ENCODE measurements around the gene ZMYND19.
"Not testable (repeated sequence)": the region's sequence is repeated elsewhere in the genome, so short reads cannot be mapped to it uniquely, and the experiment has no call there.

The ZMYND19 gene

DNA sequence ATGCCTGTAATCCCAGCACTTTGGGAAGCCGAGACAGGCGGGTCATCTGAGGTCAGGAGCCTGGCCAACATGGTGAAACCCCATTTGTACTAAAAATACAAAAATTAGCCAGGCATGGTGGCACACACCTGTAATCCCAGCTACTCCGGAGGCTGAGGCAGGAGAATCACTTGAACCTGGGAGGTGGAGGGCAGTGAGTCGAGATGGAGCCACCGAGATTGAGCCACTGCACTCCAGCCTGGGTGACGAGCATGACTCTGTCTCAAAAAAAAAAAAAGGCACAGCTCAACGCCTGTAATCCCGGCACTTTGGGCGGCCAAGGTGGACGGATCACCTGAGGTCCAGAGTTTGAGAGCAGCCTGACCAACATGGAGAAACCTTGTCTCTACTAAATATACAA, 36.7 kb downstream of the ZMYND19 start:
- not testable (repeated sequence) for DNase-seq

DNA sequence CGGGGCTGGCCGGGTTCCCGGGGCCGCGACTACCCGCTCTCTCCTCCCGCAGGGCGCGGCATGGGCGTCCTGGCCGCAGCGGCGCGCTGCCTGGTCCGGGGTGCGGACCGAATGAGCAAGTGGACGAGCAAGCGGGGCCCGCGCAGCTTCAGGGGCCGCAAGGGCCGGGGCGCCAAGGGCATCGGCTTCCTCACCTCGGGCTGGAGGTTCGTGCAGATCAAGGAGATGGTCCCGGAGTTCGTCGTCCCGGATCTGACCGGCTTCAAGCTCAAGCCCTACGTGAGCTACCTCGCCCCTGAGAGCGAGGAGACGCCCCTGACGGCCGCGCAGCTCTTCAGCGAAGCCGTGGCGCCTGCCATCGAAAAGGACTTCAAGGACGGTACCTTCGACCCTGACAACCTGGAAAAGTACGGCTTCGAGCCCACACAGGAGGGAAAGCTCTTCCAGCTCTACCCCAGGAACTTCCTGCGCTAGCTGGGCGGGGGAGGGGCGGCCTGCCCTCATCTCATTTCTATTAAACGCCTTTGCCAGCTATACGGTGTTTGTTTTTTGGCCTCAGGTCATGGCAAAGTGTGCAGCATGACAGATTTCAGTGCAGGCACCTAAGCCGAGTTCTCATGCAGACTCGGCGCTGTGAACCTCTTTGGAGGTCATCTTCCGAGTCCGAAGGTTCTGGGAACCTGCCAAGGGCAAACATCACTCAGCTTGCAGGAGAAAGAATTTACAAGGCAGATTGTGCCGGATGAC, 38.1 kb downstream of the ZMYND19 start:
- DNase-seq, result no peak

DNA sequence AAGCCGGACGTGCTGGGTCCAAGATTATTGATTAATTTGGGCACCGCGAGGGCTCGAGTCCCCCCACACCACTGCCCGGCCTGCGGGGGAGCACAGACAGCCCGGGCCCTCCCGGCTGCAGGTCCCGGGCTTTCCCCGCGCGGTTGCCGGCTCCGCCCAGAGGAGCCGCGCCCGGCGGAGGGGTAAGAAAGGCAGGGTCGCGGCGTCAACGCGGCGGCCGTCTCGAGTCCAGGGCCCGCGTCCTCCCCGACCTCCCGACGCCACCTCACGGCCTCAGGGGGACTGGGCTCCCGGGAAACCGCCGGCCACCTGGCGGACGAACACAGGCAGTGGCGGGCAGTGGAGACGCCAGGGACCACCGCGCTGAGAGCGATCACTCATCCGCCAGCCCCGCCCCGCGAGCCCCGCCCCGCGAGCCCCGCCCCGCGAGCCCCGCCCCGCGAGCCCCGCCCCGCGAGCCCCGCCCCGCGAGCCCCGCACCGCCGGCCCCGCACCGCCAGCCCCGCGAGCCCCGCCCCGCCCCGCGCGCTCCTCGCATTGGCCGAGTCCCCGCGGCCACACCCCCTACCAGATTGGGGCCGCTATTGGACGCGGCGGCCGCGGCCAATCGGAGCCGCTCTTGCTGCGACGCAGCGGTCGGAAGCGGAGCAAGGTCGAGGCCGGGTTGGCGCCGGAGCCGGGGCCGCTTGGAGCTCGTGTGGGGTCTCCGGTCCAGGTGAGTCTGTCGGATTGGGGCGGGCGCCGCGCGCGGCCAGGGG, 38.9 kb downstream of the ZMYND19 start, which contains the start of gene MRPL41:
Gene MRPL41 (plus strand): TSS at position 616 of the 758 bp plus-strand sequence. CDS start 203 bp downstream, outside the sequence.
- DNase-seq, result peak; percentile 82

DNA sequence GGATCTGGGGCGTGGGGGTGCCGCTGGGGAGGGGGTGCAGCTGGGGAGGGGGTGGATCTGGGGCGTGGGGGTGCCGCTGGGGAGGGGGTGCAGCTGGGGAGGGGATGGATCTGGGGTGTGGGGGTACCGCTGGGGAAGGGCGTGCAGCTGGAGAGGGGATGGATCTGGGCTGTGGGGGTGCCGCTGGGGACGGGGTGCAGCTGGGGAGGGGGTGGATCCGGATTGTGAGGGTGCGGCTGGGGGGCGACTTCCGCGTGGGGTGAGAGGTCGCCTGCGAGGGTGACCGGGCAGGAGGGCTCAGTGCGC, 39.4 kb downstream of the ZMYND19 start:
- DNase-seq, result not testable (repeated sequence)

DNA sequence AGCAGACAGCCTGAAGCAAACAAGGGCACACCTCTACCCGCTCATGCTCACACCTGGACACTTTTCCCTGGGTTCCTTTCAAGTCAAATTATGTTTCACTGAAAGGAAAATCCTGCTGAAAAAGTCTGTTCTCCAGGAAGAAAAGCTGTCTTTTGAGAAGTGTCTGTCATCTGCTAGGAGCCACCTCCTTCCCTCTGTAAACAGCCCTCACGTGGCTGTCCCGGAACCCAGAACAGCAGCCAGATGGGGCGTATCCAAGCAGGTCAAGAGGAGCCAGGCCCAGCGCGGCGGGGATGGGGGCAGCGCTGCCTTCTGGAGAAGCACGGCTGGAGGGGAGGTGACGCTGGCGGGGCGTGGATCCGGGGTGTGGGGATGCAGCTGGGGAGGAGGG, 40.1 kb downstream of the ZMYND19 start, which contains the start of gene PNPLA7:
Gene PNPLA7 (minus strand): TSS at position 172 of the 391 bp plus-strand sequence. CDS start 205 bp downstream, outside the sequence.
- DNase-seq, result peak; percentile 42

DNA sequence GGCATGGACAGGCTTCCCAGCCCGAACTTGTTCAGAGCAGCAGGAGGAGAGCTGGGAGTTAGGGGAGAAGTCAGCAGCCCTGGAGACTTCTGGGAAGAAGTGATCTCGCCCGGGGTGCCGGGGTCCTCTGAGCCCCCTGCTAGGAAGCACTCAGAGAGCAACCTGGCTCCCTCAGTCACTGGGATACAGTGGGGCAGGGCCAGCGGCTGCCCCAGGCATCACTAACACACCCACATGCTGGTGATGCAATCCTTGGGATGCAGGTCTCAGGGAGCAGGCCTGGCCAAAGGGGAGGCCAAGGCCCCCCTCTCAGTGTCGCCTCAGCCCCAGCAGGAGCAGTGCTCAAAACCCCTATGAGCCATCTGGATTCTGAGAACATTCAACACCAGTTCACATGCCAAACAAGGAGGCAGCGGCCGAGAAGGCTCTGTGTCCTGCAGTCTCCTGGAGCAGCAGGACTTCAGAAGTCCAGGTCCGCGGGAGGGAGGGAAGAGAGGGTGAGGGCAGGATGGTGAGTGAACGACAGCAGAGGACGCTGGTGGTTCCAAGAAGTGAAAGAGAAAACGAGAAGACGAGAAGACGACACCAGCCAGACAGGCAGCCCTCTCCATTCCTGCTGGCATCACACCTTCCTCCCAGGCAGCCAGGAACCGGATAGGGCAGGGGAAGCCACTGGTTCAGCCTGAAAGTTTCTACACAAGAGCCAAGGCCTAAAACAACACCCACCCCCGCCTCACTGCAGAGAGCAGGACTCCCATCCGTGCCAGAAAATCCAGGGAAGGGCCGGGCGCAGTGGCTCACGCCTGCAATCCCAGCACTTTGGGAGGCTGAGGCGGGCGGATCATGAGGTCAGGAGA, 42.4 kb downstream of the ZMYND19 start:
- DNase-seq, result no peak

DNA sequence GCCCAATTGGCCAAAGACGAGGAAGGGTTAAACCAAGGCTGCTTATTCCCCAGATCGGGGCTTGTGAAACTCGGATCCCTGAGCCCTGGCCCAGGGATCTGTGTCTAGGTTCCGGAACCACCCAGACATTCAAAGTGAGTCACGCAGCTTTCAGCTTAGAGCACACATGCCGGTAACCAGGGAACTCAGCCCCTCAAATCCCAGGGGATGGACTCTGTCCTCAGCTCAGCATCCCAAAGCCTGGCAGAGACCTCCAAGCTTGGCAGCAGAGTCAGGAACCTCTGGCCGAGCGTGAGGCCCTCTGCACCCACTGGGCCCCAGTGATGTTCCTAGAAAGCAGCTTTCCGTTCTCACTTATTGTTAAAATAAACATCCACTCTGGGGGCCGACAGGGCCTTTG, 45.2 kb downstream of the ZMYND19 start:
- DNase-seq, result no peak

DNA sequence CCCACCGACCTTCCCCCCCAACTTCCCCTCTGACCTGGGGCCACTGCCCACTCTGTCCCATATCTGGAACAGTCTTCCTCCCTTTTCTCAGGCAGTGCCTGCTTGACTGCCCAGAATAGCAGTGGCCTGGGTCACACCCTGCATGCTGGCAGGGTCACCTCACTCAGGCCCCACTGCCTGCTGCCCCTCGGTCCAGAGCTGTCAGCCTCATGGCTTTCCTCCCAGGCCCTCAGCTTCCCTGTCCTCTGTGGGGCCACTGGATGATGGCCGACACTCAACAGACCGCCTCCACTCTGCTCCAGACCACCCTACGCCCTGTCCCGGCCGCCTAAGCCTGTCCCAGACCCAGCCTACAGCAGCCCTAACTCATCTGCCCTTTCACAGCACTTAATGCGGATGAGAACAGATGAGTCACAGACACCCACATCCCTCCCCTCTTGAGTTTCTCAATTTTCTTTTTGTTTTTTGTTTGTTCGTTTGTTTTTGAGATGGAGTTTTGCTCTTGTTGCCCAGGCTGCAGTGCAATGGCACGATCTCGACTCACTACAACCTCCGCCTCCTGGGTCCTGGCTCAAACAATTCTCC, 46.0 kb downstream of the ZMYND19 start:
- no peak for DNase-seq

DNA sequence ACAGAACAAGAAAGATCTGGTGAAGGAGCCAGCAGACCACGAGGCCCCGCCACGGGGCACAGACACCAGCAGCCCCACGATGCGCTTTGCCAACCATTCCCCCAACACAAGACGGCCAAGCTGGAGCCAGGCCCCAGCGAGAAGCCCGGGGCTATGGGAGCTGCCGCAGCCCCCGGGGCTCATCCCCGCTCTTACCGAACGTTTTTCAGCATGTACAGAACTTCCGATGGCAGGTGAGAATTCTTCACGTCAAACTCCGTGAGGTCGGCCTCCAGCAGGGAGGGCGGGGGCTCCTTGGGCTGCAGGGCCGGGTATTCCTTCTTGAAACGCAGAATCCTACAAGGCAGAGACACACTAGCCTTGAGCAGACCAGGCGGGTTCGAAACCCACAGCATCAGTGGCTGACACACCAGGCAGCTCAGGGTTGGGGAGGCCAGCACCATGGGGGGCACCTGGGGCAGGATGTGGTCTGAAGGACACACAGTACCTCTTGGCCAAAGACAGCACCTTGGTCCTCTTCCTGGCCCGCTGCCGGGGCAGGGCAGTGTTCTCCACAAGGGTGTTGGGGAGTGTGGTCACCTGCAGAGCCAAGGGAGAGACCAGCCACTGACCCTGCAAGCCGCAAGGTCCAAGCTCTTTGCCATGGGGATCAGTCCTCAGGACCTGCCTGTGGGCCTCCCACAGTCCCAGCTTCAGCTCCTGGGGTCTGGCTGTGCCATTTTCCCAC, 46.9 kb downstream of the ZMYND19 start:
- DNase-seq, result no peak

DNA sequence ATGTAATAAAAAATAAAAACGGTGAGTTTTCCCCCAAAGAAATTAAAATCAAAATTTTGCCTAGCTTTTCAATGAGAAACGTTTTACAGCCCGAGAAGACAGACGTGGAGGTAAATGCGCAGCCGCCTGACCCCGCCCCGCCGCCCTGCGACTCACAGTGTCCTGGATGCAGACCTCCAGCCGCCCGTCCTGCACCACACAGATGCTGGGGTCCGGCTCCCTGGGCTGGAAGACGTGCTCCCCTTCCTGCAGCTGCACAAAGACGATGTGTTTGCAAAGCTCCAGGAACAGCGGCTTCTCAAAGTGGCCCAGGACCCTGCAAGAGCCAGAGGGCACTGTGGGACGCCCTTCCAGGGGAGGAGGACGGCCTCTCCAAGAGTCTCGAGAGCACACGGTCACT, 47.8 kb downstream of the ZMYND19 start:
- no peak for DNase-seq

DNA sequence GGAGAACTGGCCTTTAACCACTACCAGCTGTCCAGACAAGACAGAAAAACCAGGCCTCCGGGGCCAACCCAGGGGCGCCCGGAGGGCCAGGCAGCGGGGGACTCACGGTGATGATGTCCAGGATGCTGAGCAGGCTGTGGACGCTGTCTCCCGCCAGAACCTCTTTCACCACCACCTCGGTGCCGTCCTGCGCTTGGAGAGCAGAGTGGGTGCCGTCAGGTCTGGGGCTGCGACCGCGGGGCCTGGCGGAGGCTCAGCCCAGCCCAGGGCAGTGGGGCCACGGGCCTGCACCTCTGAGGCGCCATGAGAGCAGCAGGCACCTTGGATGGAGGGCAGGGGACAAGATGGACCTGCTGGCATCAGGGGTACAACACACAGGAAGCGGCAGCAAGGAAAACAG, 49.8 kb downstream of the ZMYND19 start:
- DNase-seq, result no peak

DNA sequence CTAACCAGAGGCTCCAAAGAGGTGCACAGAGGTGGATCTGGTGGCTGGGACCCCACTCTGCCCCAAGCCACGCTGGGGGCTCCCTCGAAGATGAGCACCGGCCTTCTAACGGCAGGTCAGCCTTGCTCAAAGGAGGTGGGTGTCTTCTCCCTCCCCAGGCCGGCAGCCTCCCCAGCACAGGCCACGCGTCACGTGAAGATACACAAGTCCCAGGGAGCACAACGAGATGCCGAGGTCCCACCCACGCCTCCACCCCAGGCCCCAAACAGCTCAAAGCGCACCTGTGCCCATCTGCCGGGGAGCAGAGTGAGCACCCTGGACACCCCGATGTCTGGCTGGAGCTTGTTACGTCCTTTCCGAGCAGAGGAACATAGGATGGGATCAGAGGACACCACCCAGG, 52.3 kb downstream of the ZMYND19 start:
- no peak for DNase-seq

DNA sequence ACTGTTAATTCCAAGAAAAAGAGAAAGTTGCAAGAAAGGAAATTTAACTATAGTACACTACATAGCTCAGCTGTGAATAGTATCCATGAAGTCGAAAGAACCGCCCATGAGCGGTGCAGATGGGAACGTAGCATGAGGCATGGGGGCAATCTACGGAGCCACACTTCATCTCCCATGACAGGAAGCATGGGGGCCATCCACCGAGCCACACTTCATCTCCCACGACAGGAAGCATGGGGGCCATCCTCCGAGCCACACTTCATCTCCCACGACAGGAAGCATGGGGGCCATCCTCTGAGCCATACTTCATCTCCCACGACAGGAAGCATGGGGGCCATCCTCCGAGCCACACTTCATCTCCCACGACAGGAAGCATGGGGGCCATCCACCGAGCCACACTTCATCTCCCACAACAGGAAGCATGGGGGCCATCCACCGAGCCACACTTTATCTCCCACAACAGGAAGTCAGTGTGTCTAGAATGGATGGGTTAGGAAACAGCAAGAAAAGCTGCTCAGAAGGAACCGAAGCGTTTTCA, 53.6 kb downstream of the ZMYND19 start:
- not testable (repeated sequence) for DNase-seq

DNA sequence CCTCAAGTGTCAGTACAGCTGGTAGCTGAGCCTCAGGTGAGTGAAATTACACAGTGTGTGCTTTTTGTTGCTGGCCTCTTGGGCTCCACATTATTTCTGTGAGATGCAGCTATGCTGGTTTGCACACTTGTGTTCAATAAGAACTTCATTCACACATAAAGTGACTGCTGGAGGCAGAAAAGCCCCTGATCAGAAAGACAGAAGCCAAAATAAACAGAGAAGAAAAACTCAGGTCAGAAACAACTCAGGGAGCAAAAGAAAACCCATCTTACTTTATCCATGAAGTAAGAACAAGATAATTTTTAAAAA, 55.2 kb downstream of the ZMYND19 start:
- DNase-seq, result no peak

DNA sequence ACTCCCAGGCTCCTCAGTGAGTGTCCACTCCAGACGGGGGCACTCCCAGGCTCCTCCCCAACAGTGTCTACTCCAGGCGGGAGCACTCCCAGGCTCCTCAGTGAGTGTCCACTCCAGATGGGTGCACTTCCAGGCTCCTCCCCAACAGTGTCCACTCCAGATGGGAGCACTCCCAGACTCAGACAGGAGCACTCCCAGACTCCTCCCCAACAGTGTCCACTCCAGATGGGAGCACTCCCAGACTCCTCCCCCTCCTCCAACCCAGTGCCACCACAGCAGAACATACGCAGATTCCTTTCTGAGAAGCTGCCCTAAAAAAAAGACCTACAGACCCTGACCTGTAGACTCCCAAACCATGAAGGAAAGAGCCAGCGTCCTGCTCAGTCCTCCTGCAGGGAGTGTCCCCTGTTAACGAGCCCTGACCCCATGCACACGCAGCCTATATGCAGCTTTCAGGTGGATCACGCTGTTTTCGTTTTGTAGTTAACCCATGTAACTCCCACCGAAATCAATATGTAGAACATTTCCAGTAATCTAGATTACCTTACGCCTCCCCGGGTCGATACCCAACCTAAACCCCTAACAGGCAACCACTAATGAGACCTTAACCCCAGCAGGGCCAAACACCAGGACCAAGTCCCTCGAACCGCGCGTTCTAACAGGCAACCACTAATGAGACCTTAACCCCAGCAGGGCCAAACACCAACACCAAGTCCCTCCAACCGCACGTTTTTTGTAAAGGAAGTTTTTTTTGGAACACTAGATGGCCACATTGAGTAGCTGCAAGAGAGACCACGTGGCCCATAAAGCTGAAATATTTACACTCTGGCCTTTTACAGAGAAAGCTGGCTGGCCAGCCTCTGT, 55.8 kb downstream of the ZMYND19 start:
- no peak for DNase-seq

DNA sequence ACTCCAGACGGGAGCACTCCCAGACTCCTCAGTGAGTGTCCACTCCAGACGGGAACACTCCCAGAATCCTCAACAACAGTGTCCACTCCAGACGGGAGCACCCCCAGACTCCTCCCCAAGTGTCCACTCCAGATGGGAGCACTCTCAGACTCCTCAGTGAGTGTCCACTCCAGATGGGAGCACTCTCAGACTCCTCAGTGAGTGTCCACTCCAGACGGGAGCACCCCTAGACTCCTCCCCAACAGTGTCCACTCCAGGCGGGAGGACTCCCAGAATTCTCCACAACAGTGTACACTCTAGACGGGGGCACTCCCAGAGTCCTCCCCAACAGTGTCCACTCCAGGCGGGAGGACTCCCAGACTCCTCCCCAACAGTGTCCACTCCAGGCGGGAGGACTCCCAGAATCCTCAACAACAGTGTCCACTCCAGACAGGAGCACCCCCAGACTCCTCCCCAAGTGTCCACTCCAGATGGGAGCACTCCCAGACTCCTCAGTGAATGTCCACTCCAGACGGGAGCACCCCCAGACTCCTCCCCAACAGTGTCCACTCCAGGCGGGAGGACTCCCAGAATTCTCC, 57.3 kb downstream of the ZMYND19 start:
- not testable (repeated sequence) for DNase-seq

All from activated gamma-delta T cell treated with Interleukin-2 at 50 U/mL for 16 hours (primary cell).